OCI-LY7 (cell line): ENCODE measurements around the gene RSPH10B. TPM values are rescaled to one million over a fixed set of nuclear protein-coding genes. Genes with fewer than 3 reads are reported as not detected.
"Not testable (repeated sequence)": the region's sequence is repeated elsewhere in the genome, so short reads cannot be mapped to it uniquely, and the experiment has no call there.

ENCODE experiments used
- BruUV-seq: library from RNA; stranded (reverse); fragments of 400-500 nt; replicated peaks from 2 replicates; lab custom pipeline; 2021; lab: Mats Ljungman, UMichigan
- CTCF ChIA-PET: fragments of 300-600 bp; sonication (Branson Sonifier 250); formaldehyde crosslinking; loops from one replicate; lab custom pipeline; 2022; ENCODE audit warnings: antibody characterized with exemption; ENCODE audit not compliant: unreplicated experiment; lab: Charles Lee
- POLR2A ChIA-PET: fragments of 300-600 bp; sonication (Branson Sonifier 250); formaldehyde crosslinking; loops from one replicate; lab custom pipeline; 2022; ENCODE audit warnings: antibody characterized with exemption; lab: Charles Lee
- DNase-seq: peaks from one replicate; pipeline ENCODE4 v3.0.0-alpha.2; 2015; ENCODE audit warnings: low spot score
- H2AFZ ChIP-seq: fragments of 200-600 bp; sonication (generic), shearing (Covaris generic); 2 replicates; pipeline ENCODE4 v1.6.1; 2014; ENCODE audit warnings: mild to moderate bottlenecking, antibody characterized with exemption, low read length, moderate library complexity
- H3K27ac ChIP-seq: fragments of 200-600 bp; sonication (generic); 2 replicates; pipeline ENCODE4 v1.5.1; 2014; ENCODE audit warnings: mixed run types, low read depth, mild to moderate bottlenecking, moderate library complexity, low read length, inconsistent platforms; ENCODE audit not compliant: poor library complexity, severe bottlenecking
- H3K36me3 ChIP-seq: fragments of 200-600 bp; sonication (generic); 2 replicates; pipeline ENCODE4 v1.6.1; 2014; ENCODE audit warnings: mild to moderate bottlenecking, antibody characterized with exemption, low read length, moderate library complexity, mixed read lengths; ENCODE audit not compliant: insufficient read depth
- H3K4me1 ChIP-seq: fragments of 200-600 bp; sonication (generic); 2 replicates; pipeline ENCODE4 v1.5.1; 2014; ENCODE audit warnings: mild to moderate bottlenecking, low read length; ENCODE audit not compliant: insufficient read depth, poor library complexity, severe bottlenecking
- H3K4me2 ChIP-seq: fragments of 200-600 bp; sonication (generic); 2 replicates; pipeline ENCODE4 v1.6.1; 2014; ENCODE audit warnings: mild to moderate bottlenecking, low read length
- H3K4me3 ChIP-seq: fragments of 200-600 bp; sonication (generic); 2 replicates; pipeline ENCODE4 v1.5.1; 2014; ENCODE audit warnings: mild to moderate bottlenecking, low read depth, low read length; ENCODE audit not compliant: poor library complexity, severe bottlenecking
- H3K79me2 ChIP-seq: fragments of 200-600 bp; sonication (generic); 2 replicates; pipeline ENCODE4 v1.6.1; 2016; ENCODE audit warnings: low read depth, mild to moderate bottlenecking, low read length, moderate library complexity, mixed read lengths; ENCODE audit not compliant: insufficient read depth
- H3K9me2 ChIP-seq: fragments of 200-600 bp; sonication (generic); 2 replicates; pipeline ENCODE4 v1.6.1; 2016; ENCODE audit warnings: mild to moderate bottlenecking, low read length, mixed read lengths; ENCODE audit not compliant: insufficient read depth
- H3K9me3 ChIP-seq: fragments of 200-600 bp; sonication (generic); 2 replicates; pipeline ENCODE4 v1.6.1; 2014; ENCODE audit warnings: mild to moderate bottlenecking, mixed run types, low read length, mixed read lengths
- H4K20me1 ChIP-seq: fragments of 200-600 bp; sonication (generic); 2 replicates; pipeline ENCODE4 v1.6.1; 2014; ENCODE audit warnings: mild to moderate bottlenecking, antibody characterized with exemption, low read length, moderate library complexity, mixed read lengths; ENCODE audit not compliant: insufficient read depth
- intact Hi-C: fragments of 100-400 bp; cut with micrococcal nuclease; formaldehyde crosslinking; loops from one replicate; pipeline ENCODE4 v1.10.0; 2022; ENCODE audit not compliant: unreplicated experiment
- total RNA-seq, 2 experiments: library from RNA; depleted of rRNA in 1 of 2; stranded (reverse); fragments of >200 nt in 1 of 2; shearing (Covaris generic) in 1 of 2; gene quantifications; 2 replicates each; pipeline ENCODE4 v1.2.3, GENCODE V29; 2014 to 2022
- TF ChIP-seq, protein P1 (sequence below): fragments of 200-600 bp; sonication (generic); conservative IDR thresholded peaks from 2 replicates; pipeline ENCODE4 v1.5.1; 2014; ENCODE audit warnings: mild to moderate bottlenecking, antibody characterized with exemption, low read length, moderate library complexity, mixed read lengths

The RSPH10B gene
- total RNA-seq, 2 experiments from 2014 or later = 0.09 to 0.29 TPM

DNA sequence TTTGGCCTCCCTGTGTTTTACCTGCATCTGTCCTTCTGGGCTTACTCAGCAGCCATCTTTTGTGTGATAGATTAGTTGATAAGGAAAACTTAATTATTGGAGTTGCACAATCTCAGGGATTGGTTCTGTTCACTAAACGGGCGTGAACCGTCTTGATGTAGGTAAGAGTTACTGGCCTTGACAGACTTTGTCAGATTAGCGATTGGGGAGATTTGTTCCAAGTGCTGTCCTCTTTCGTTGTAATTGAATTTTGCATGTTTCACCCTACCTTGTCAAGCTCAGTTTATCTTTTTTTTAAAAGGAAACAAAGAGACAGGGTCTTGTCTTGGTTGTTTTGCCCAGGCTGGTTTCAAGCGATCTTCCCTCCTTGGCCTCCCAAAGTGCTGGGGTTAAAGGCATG, 67.5 kb downstream of the RSPH10B start:
- H3K4me2 ChIP-seq, H3K27ac ChIP-seq, POLR2A ChIA-PET, DNase-seq, H3K36me3 ChIP-seq, H2AFZ ChIP-seq, H3K79me2 ChIP-seq, H3K4me3 ChIP-seq, H3K9me2 ChIP-seq, H4K20me1 ChIP-seq, BruUV-seq, intact Hi-C loops, H3K9me3 ChIP-seq, H3K4me1 ChIP-seq, CTCF ChIA-PET: not testable (repeated sequence)

DNA sequence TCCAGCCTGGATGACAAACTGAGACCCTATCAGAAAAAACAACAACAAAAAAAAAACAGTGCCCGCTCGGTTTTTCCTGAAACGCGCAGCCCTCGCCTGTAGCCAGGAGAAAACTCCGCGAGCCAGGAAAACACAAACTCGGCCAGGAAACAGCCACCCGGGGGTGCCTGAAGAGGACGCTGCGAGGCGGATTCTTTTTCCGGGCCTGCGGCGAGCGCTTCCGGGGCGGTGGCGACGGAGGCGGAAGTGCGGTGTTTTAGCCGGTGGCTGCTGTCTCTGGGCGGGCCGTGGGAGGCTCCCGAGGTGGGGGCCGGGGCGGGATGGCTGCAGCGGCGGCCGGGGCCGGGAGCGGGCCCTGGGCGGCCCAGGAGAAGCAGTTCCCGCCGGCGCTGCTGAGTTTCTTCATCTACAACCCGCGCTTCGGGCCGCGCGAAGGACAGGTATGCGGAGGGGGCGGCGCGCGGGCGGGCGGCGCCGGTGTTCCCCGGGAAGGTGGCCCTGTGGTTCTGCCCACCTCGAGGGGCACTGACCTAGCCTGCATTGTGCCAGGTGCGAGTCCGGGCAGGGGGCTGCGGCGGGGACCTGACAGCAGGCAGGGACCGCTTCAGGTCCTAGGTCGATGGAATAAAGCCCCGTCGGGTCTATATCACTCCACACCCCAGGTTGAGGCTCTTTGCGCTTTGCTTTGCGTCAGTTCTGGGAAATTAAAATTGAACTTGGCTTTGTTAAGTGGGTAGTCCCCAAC, 71.8 kb downstream of the RSPH10B start, which contains the start of gene CCZ1:
Gene CCZ1 (plus strand): TSS at position 254 of the 745 bp plus-strand sequence. CDS start 67 bp downstream, at position 321.
- not testable (repeated sequence) for BruUV-seq

DNA sequence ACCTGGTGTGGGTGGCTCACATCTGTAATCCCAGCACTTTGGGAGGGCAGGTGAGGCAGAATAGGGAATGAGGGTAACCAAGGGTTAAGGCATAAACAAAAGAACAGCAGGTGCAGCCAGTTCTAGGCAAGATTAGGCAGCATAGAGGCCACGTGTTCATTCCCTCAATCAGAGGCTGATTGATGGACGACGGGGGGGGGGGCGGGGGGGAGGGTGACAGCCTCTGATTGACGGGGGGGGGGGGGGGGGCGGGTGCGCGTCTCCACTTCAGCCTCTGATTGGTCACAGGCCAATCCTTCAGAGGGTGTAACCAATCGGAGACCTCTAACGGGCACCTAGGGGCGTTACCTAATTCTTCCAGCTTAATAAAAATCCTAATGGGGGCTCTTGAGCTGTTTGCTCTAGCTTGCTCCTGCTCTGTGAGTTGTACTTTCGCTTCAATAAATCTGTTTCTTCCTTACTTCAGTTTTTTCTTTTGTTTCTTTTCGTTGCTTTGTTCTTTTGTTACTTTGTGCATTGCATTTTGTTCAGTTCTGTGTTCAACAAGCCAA, 73.0 kb downstream of the RSPH10B start:
- POLR2A ChIA-PET, H3K36me3 ChIP-seq, H3K79me2 ChIP-seq, intact Hi-C loops, CTCF ChIA-PET, BruUV-seq, H2AFZ ChIP-seq, H3K4me1 ChIP-seq, H3K4me2 ChIP-seq, H3K9me3 ChIP-seq, H3K4me3 ChIP-seq, H3K9me2 ChIP-seq, DNase-seq, H3K27ac ChIP-seq, H4K20me1 ChIP-seq: not testable (repeated sequence)

More for the DNA sequence above, 71.8 kb downstream of the RSPH10B start, which contains the start of gene CCZ1:
- H3K9me3 ChIP-seq, H3K9me2 ChIP-seq, POLR2A ChIA-PET, H3K27ac ChIP-seq, H3K79me2 ChIP-seq, intact Hi-C loops, CTCF ChIA-PET, H3K4me1 ChIP-seq, H4K20me1 ChIP-seq, H3K36me3 ChIP-seq: not testable (repeated sequence)
- peak; percentile 58 for DNase-seq
- peak within 1 kb of the TSS; percentile 36 for H3K4me2 ChIP-seq
- H2AFZ ChIP-seq = peak within 1 kb of the TSS; percentile 72; the same call in 1 of the 2 replicates
- H3K4me3 ChIP-seq = peak within 1 kb of the TSS; percentile 63
- TF ChIP-seq, protein P1, sequence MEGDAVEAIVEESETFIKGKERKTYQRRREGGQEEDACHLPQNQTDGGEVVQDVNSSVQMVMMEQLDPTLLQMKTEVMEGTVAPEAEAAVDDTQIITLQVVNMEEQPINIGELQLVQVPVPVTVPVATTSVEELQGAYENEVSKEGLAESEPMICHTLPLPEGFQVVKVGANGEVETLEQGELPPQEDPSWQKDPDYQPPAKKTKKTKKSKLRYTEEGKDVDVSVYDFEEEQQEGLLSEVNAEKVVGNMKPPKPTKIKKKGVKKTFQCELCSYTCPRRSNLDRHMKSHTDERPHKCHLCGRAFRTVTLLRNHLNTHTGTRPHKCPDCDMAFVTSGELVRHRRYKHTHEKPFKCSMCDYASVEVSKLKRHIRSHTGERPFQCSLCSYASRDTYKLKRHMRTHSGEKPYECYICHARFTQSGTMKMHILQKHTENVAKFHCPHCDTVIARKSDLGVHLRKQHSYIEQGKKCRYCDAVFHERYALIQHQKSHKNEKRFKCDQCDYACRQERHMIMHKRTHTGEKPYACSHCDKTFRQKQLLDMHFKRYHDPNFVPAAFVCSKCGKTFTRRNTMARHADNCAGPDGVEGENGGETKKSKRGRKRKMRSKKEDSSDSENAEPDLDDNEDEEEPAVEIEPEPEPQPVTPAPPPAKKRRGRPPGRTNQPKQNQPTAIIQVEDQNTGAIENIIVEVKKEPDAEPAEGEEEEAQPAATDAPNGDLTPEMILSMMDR = 0 out of 2 replicates have a peak, but pooled peaks have one; percentile 13
